Breast epithelium (tissue), 3 donors: ENCODE results near the gene AHCYL2.

ENCODE experiments used
- POLR2A ChIP-seq: fragments of 450-650 bp; IDR thresholded peaks from one replicate; pipeline ENCODE4 v1.6.1; 2016; ENCODE audit warnings: antibody characterized with exemption, mild to moderate bottlenecking, moderate library complexity
- POLR2AphosphoS5 ChIP-seq, 3 donors: sonication (generic); formaldehyde crosslinking; IDR thresholded peaks; one replicate each; pipeline ENCODE4 v1.6.1; 2017; ENCODE audit warnings: antibody characterized with exemption in 3 of 3
- TF ChIP-seq, protein P1 (sequence below), 3 donors: fragments of 450-650 bp; IDR thresholded peaks; one replicate each; pipeline ENCODE4 v1.5.1; 2016 to 2017; ENCODE audit warnings: antibody characterized with exemption in 3 of 3, mild to moderate bottlenecking in 3 of 3, moderate library complexity in 3 of 3

DNA sequence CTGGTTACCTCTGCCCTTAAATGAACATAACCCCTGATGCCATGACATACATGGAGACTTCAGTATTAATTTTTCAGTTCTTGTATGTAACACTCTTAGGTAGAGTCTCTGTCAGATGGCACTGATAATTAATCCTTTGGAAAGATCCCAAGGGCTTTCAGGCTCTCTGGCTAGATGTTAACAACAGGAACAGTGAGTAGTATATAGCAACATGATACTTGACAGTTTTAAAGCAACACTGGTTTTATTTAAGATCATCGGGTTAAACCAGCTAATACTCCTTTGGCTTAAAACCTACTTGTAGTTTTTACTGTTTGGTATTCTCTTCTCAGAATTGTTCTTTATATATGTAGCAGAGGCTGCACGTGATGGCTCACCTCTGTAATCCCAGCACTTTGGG, 27.3 kb downstream of the AHCYL2 start:
- TF ChIP-seq POLR2A (no peak), POLR2AphosphoS5 (IDR thresholded peaks at IDR 0.05) (no peak)
- TF ChIP-seq, protein P1, sequence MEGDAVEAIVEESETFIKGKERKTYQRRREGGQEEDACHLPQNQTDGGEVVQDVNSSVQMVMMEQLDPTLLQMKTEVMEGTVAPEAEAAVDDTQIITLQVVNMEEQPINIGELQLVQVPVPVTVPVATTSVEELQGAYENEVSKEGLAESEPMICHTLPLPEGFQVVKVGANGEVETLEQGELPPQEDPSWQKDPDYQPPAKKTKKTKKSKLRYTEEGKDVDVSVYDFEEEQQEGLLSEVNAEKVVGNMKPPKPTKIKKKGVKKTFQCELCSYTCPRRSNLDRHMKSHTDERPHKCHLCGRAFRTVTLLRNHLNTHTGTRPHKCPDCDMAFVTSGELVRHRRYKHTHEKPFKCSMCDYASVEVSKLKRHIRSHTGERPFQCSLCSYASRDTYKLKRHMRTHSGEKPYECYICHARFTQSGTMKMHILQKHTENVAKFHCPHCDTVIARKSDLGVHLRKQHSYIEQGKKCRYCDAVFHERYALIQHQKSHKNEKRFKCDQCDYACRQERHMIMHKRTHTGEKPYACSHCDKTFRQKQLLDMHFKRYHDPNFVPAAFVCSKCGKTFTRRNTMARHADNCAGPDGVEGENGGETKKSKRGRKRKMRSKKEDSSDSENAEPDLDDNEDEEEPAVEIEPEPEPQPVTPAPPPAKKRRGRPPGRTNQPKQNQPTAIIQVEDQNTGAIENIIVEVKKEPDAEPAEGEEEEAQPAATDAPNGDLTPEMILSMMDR (IDR thresholded peaks at IDR 0.05) = no peak
